RWPE1 (cell line): Measurements from ENCODE around the gene PDE1C.

ENCODE experiments used
- CTCF ChIA-PET: fragments of 350-600 bp; sonication (Branson Sonifier 250); formaldehyde crosslinking; extraction: SDS; loops from one replicate; lab custom pipeline; 2021; lab: Yijun Ruan, JAX
- POLR2A ChIA-PET: fragments of 400-600 bp; formaldehyde crosslinking; extraction: SDS; loops from one replicate; lab custom pipeline; 2020; ENCODE audit warnings: antibody characterized with exemption; ENCODE audit not compliant: low non-redundant PET; lab: Yijun Ruan, JAX
- DNase-seq: peaks from one replicate; pipeline ENCODE4 v3.0.0; 2012; ENCODE audit warnings: low spot score
- H3K27ac ChIP-seq: fragments of 450-650 bp; 2 replicates; pipeline ENCODE4 v1.5.1; 2017
- CTCF ChIP-seq: fragments of 450-650 bp; conservative IDR thresholded peaks from 2 replicates; pipeline ENCODE4 v1.5.1; 2017; ENCODE audit warnings: low read depth, mild to moderate bottlenecking

PDE1C gene

GRCh38 chr7:31734456-31734855 is 335.8 kb downstream of the PDE1C start:
- ChIA-PET CTCF (interaction anchor here (0.6 kb wide), 1 partner anchor 304 kb away, joined by 3 read pairs; no protein-coding TSS in a partner anchor), POLR2A (no interaction called here)
- TF ChIP-seq CTCF: no peak
- peak overlapping the region; percentile 74 for H3K27ac ChIP-seq
- peak; percentile 46 for DNase-seq

GRCh38 chr7:31729195-31729804 is 340.9 kb downstream of the PDE1C start:
- ChIA-PET POLR2A (no interaction called here), CTCF (no interaction called here)
- DNase-seq: peak; percentile 26
- TF ChIP-seq CTCF: no peak
- no peak overlapping the region for H3K27ac ChIP-seq

GRCh38 chr7:31724696-31725095 is 345.5 kb downstream of the PDE1C start:
- POLR2A ChIA-PET: no interaction called here
- CTCF ChIA-PET: no interaction called here
- peak overlapping the region; percentile 61 for H3K27ac ChIP-seq
- peak; percentile 18 for DNase-seq
- TF ChIP-seq CTCF: no peak

GRCh38 chr7:31720366-31720765 is 349.8 kb downstream of the PDE1C start:
- H3K27ac ChIP-seq: no peak overlapping the region
- DNase-seq: no peak
- POLR2A ChIA-PET: no interaction called here
- no peak for TF ChIP-seq CTCF
- CTCF ChIA-PET: no interaction called here

GRCh38 chr7:31716355-31716754 is 353.9 kb downstream of the PDE1C start:
- ChIA-PET CTCF (no interaction called here), POLR2A (no interaction called here)
- no peak overlapping the region for H3K27ac ChIP-seq
- TF ChIP-seq CTCF: no peak
- DNase-seq: no peak

GRCh38 chr7:31710171-31710570 is 360.0 kb downstream of the PDE1C start:
- POLR2A ChIA-PET: no interaction called here
- DNase-seq: no peak
- H3K27ac ChIP-seq: no peak overlapping the region
- CTCF ChIA-PET: no interaction called here
- no peak for TF ChIP-seq CTCF

- ChIA-PET POLR2A (no interaction called here), CTCF (no interaction called here)
These were observed 363.1 kb downstream of the PDE1C start for GRCh38 chr7:31707089-31707488.

More at GRCh38 chr7:31707089-31707488, 363.1 kb downstream of the PDE1C start:
- no peak for TF ChIP-seq CTCF
- no peak for DNase-seq
- no peak overlapping the region for H3K27ac ChIP-seq
